Measurements from ENCODE around the gene INTS7. TPM values are rescaled to one million over a fixed set of nuclear protein-coding genes. Genes with fewer than 3 reads are reported as not detected.
A peak's percentile ranks its signal among the peaks of the same experiment; 100 is the strongest.

The INTS7 gene
- total and polyA plus RNA-seq, 2 of the 4 experiments (the other 2 are of a cell fraction) = 8.3 to 24.9 TPM

DNA sequence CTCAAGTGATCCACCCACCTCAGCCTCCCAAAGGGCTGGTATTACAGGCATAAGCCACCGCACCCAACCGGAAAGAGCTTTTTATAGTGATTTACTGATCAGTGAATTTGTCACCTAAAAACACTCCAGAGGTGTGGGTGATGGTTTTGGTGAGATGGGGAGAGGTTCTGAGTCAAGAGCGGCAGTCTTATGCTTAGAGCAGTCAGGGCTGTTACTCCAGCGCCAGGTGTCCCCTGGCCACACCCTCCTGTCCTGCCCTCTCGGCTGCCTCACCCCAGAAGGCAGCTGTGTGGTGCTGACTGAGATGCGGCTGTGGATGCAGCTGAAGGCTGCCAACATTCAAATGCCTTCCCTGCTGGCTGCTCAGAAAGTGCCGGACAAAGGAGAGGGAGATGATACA lies 110.3 kb downstream of the INTS7 start:
- peak overlapping the region; percentile 34 for H2AFZ ChIP-seq (replicated peaks; ENCODE audit: low read length, poor library complexity)
- no peak overlapping the region for H3K56ac ChIP-seq (ENCODE audit: extremely low read depth, insufficient read depth, low read length)
- POLR2A ChIA-PET (ENCODE audit: unreplicated experiment) = no interaction called here

More for the DNA sequence above, 110.3 kb downstream of the INTS7 start:
- Histone ChIP-seq H3K4ac (ENCODE audit: low read depth, low read length) (no peak overlapping the region), H3K4me3 (ENCODE audit: insufficient read depth, low read depth, low read length) (no peak overlapping the region), H3K14ac (replicated peaks; ENCODE audit: low read depth, low read length) (no peak overlapping the region), H3K9me3 (ENCODE audit: control insufficient read depth, insufficient read depth, low read length) (no peaks in the 10 kb centered on the region), H3K36me3 (ENCODE audit: control insufficient read depth, insufficient read depth, low read length) (no peaks in the 10 kb centered on the region), H4K20me1 (ENCODE audit: insufficient read depth, low read length) (no peaks in the 10 kb centered on the region), H3K9me1 (ENCODE audit: insufficient read depth, low read length) (peaks cover 1% of the 10 kb centered on the region; the same call in 1 of the 2 replicates), H2AK5ac (ENCODE audit: low read depth, low read length) (no peak overlapping the region), H2BK20ac (ENCODE audit: low read depth, low read length) (no peak overlapping the region), H3K27ac (ENCODE audit: insufficient read depth, low read length) (no peak overlapping the region), H2BK5ac (ENCODE audit: low read depth, low read length, poor library complexity, severe bottlenecking) (no peak overlapping the region), H2AK9ac (replicated peaks; ENCODE audit: low read depth, low read length, poor library complexity) (no peak overlapping the region), H2BK120ac (ENCODE audit: low read depth, low read length) (no peak overlapping the region), H3K18ac (ENCODE audit: low read depth, low read length) (no peak overlapping the region), H3K9ac (ENCODE audit: low read depth, low read length) (no peak overlapping the region), H2BK15ac (ENCODE audit: low read depth, low read length) (no peak overlapping the region), H4K5ac (ENCODE audit: low read depth, low read length) (no peak overlapping the region), H4K91ac (ENCODE audit: insufficient read depth, low read depth, low read length) (no peak overlapping the region), H3K79me1 (ENCODE audit: low read depth in 1 of 2, low read length in 2 of 2) (no peaks in the 10 kb centered on the region), H3K23ac (ENCODE audit: low read depth, low read length) (no peak overlapping the region), H3K27me3 (ENCODE audit: control insufficient read depth, insufficient read depth, low read length) (peaks cover 1% of the 10 kb centered on the region; the same call in 1 of the 2 replicates), H3K4me1 (ENCODE audit: control insufficient read depth, insufficient read depth, low read length) (peaks cover 4% of the 10 kb centered on the region; the same call in 1 of the 2 replicates), H3K4me2 (ENCODE audit: low read depth, low read length) (no peak overlapping the region), H4K8ac (ENCODE audit: low read depth in 2 of 2, low read length in 2 of 2) (no peak overlapping the region)
- ATAC-seq (ENCODE audit: low read depth) (peak; percentile 38), DNase-seq (no peak)
- intact Hi-C loops (cut with micrococcal nuclease) (no loop called here), in situ Hi-C loops (cut with MboI; ENCODE audit: low sequenced_read_pairs) (no loop called here), dilution Hi-C loops (cut with HindIII; ENCODE audit: low sequenced_read_pairs, unreplicated experiment) (no loop called here)
- WGBS, 2 experiments (ENCODE audit: extremely low coverage in 2 of 2, insufficient read length in 1 of 2) = no CpG with 5 or more reads among the region's 7 CpGs
- TF ChIP-seq RCOR1 (IDR thresholded peaks at IDR 0.05; ENCODE audit: insufficient replicate concordance, low read length) (no peak), BHLHE40 (IDR thresholded peaks at IDR 0.05; ENCODE audit: low read depth, low read length) (no peak), USF2 (IDR thresholded peaks at IDR 0.05; ENCODE audit: low read depth, low read length) (no peak), RAD21 (IDR thresholded peaks at IDR 0.05; ENCODE audit: low read length) (no peak)
- TF ChIP-seq, protein P1, sequence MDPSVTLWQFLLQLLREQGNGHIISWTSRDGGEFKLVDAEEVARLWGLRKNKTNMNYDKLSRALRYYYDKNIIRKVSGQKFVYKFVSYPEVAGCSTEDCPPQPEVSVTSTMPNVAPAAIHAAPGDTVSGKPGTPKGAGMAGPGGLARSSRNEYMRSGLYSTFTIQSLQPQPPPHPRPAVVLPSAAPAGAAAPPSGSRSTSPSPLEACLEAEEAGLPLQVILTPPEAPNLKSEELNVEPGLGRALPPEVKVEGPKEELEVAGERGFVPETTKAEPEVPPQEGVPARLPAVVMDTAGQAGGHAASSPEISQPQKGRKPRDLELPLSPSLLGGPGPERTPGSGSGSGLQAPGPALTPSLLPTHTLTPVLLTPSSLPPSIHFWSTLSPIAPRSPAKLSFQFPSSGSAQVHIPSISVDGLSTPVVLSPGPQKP (IDR thresholded peaks at IDR 0.05; ENCODE audit: borderline replicate concordance, low read depth, low read length) = no peak
- BruUV-seq (replicated peaks) = no TSS peak
- CTCF ChIA-PET = no interaction called here

Data from IMR-90 (cell line).